ENCODE results near the gene TPRA1.

The TPRA1 gene

DNA sequence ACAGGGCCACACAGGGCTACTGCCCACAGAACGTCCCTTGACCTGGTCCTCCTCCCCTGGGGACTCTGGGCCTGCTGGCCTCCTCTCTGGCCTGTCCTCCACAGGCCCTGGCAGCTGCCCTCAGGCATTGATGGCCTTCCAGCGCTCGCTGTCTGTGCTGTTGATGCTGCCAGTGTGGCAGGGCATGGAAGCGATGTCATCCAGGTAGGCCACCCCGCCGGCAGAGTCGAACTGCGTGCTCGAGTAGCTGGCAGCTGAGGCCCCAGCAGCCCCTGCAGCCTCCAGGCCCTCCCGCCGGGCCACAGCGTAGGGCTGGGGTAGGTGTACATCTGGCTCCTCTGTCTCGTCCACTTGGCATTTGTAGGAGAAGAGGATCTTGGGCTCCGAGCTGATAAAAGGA lies 17.1 kb downstream of the TPRA1 start:
- peaks cover 6% of the 10 kb centered on the region for H3K4me1 Mint-ChIP-seq
- CTCF ChIA-PET, result interaction anchor here (2.1 kb wide), 1 partner anchor 15 kb away, joined by 16 read pairs; the partner anchor contains the start of gene TPRA1

DNA sequence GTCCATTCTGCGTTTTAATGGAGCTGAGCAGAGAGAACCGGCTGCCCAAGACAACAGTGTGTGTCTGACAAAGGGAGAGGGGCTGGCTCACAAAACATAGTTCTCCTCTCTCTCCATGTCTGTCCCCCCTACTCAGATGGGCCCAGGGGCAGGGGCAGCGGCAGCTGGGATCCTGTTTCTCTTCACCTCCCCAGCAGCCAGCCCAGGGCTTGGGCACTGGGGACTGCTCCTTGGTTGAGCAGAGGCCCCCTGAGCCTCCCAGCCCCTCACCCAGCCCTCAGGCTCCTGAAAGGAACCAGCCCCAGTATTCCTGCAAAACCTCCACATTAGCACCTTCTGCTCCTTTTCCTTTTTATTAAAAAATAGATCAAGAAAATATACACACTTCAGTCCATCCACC lies 17.8 kb downstream of the TPRA1 start:
- Mint-ChIP-seq H3K4me3 (no peak overlapping the region), H3K4me1 (peaks cover 6% of the 10 kb centered on the region), H3K9me3 (no peaks in the 10 kb centered on the region), H3K27me3 (no peaks in the 10 kb centered on the region), H3K36me3 (peaks cover 12% of the 10 kb centered on the region), H3K27ac (no peak overlapping the region)
- DNase-seq, result no peak
- CTCF ChIA-PET, result no interaction called here

More for the DNA sequence above, 17.1 kb downstream of the TPRA1 start:
- no peaks in the 10 kb centered on the region for H3K9me3 Mint-ChIP-seq
- H3K27ac Mint-ChIP-seq, result no peak overlapping the region
- no peak for DNase-seq
- H3K36me3 Mint-ChIP-seq, result peaks cover 12% of the 10 kb centered on the region
- no peaks in the 10 kb centered on the region for H3K27me3 Mint-ChIP-seq
- no peak overlapping the region for H3K4me3 Mint-ChIP-seq

DNA sequence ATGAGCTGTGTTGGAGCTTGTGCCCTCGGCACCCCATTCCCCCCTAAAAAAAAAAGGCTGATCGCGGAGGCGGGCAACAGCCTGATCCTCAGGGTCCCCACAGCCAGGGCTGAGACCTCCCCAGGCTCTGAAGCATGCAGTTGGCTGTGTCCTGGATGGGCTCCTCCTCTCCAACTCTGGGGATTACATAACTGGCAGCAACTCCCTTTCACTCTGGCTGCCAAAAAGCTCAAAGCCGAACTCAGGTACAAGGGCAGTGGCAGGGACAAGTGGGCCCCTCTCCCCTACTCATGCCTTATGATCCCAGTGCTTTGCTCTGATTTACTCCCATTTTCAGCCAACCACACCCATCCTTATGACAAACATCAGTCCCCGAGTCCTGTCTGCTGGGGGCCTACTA lies 18.3 kb downstream of the TPRA1 start:
- Mint-ChIP-seq H3K4me3 (no peak overlapping the region), H3K27me3 (no peaks in the 10 kb centered on the region), H3K27ac (no peak overlapping the region), H3K4me1 (peaks cover 6% of the 10 kb centered on the region), H3K9me3 (no peaks in the 10 kb centered on the region), H3K36me3 (peaks cover 12% of the 10 kb centered on the region)
- CTCF ChIA-PET, result no interaction called here
- no peak for DNase-seq

DNA sequence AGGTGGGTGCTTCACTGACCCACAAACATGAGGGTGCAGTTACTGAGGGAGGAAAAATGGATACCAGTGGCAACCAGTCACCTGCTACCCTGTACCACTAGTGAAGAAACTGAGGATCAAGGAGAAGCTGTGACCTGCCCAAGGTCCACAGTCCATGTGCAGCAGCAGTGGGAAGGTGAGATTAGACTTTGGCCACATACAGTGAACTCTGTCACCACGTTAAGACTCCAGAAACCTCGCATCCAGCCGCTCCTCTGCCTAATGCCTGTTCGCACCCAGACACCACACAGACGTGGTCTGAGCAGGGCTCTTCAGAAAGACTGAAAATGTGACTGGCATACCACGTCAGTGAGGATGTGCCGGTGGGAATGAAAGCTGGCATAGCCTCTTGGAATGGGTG lies 20.0 kb downstream of the TPRA1 start:
- no peak overlapping the region for H3K4me3 Mint-ChIP-seq
- H3K27ac Mint-ChIP-seq, result no peak overlapping the region
- no peak for DNase-seq
- H3K4me1 Mint-ChIP-seq, result peaks cover 6% of the 10 kb centered on the region
- no peaks in the 10 kb centered on the region for H3K9me3 Mint-ChIP-seq
- CTCF ChIA-PET, result interaction anchor here (0.5 kb wide), 1 partner anchor 20 kb away, joined by 3 read pairs; no protein-coding TSS in a partner anchor
- H3K36me3 Mint-ChIP-seq, result peaks cover 12% of the 10 kb centered on the region
- H3K27me3 Mint-ChIP-seq, result no peaks in the 10 kb centered on the region

DNA sequence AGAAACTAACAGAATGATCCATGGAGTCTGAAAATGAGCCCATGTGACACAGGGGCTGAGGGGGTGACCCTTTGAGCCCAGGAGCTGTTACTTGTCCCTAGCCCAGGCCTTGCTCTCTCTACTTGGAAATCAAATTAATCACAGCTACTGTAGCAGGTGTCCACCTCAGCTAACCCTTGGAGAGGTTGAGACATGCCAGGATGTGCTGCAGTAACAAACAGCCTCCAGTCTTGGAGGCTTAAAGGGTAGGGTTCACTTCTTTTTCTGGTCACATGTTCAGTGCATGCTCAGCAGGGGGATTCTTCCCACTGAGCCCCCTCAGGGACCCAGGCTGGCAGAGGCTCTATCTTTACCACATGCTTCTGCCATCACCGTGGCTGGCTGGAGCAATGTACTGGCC lies 21.4 kb downstream of the TPRA1 start:
- Mint-ChIP-seq H3K4me1 (no peaks in the 10 kb centered on the region), H3K4me3 (no peak overlapping the region), H3K9me3 (no peaks in the 10 kb centered on the region), H3K27me3 (no peaks in the 10 kb centered on the region), H3K27ac (no peak overlapping the region), H3K36me3 (peaks cover 9% of the 10 kb centered on the region)
- CTCF ChIA-PET, result interaction anchor here (0.8 kb wide), 1 partner anchor 21 kb away, joined by 3 read pairs; no protein-coding TSS in a partner anchor
- no peak for DNase-seq

DNA sequence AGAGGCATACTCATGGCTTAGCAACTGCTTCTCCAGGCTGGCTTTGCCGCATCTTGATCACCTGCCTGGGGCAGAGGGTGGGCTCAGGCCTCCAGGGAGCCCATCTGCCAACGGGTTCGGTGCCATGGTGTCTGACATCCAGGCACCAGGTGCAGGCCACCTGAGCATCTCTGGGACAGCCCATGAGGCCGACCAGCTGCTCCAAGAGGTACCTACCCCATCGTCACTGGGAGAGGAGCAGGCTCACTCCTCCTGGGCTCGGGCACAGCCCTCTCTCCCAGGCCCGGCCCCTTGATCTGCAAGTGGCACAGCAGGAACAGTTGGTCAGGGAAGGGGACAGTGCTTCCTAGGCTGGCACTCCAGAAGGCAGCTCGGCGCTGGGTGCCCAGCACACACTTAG lies 21.9 kb downstream of the TPRA1 start:
- H3K27ac Mint-ChIP-seq, result no peak overlapping the region
- H3K9me3 Mint-ChIP-seq, result no peaks in the 10 kb centered on the region
- CTCF ChIA-PET, result interaction anchor here (0.8 kb wide), 1 partner anchor 21 kb away, joined by 3 read pairs; no protein-coding TSS in a partner anchor
- no peaks in the 10 kb centered on the region for H3K4me1 Mint-ChIP-seq
- no peaks in the 10 kb centered on the region for H3K27me3 Mint-ChIP-seq
- no peak for DNase-seq
- H3K4me3 Mint-ChIP-seq, result no peak overlapping the region
- peaks cover 7% of the 10 kb centered on the region for H3K36me3 Mint-ChIP-seq

DNA sequence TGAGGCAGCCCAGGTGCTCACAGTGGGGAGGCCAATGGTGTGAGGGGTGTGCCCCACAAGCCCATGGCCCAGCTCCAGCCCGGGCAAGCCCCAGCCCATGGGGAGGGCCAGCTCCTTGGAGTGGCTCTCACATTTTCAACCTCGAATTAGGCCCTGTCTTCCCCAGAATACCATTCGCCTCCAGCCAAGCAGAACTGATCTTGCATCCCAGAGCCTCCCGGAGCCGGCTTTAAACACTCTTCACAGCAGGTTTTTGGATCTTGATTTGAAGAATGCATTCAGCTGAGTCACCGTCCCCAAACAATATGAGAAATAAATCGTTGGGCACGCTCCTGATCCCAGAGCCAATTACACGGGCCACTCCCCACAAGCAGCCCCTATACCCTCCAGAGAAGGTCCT lies 23.7 kb downstream of the TPRA1 start:
- CTCF ChIA-PET, result interaction anchor here (1.1 kb wide), 1 partner anchor 8 kb away, joined by 3 read pairs; no protein-coding TSS in a partner anchor
- H3K27ac Mint-ChIP-seq, result no peak overlapping the region
- peaks cover 1% of the 10 kb centered on the region for H3K36me3 Mint-ChIP-seq
- no peak for DNase-seq
- no peaks in the 10 kb centered on the region for H3K4me1 Mint-ChIP-seq
- H3K4me3 Mint-ChIP-seq, result no peak overlapping the region
- no peaks in the 10 kb centered on the region for H3K9me3 Mint-ChIP-seq
- H3K27me3 Mint-ChIP-seq, result no peaks in the 10 kb centered on the region

DNA sequence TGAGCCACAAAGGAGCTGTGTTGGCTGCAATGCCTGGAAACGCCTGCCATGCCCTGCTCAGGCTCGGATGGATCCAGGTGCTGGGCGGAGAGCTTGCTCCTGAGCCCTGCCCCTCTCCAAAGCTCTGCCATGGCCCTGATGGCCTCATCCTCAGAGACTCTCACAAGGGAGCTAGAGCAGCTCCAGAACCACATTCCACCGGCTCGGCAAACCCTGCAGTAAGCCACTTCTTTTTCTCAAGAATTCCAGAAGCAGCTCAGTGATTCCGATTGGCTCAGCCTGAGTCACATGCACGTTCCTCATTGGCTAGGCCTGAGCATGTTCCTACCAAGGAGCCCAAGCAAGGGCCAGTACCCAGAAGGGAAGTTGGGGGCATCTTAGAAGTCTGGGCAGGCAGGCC lies 24.8 kb downstream of the TPRA1 start:
- Mint-ChIP-seq H3K4me1 (no peaks in the 10 kb centered on the region), H3K9me3 (no peaks in the 10 kb centered on the region), H3K27ac (no peak overlapping the region), H3K27me3 (no peaks in the 10 kb centered on the region), H3K4me3 (no peak overlapping the region), H3K36me3 (peaks cover 1% of the 10 kb centered on the region)
- CTCF ChIA-PET, result no interaction called here
- DNase-seq, result no peak

DNA sequence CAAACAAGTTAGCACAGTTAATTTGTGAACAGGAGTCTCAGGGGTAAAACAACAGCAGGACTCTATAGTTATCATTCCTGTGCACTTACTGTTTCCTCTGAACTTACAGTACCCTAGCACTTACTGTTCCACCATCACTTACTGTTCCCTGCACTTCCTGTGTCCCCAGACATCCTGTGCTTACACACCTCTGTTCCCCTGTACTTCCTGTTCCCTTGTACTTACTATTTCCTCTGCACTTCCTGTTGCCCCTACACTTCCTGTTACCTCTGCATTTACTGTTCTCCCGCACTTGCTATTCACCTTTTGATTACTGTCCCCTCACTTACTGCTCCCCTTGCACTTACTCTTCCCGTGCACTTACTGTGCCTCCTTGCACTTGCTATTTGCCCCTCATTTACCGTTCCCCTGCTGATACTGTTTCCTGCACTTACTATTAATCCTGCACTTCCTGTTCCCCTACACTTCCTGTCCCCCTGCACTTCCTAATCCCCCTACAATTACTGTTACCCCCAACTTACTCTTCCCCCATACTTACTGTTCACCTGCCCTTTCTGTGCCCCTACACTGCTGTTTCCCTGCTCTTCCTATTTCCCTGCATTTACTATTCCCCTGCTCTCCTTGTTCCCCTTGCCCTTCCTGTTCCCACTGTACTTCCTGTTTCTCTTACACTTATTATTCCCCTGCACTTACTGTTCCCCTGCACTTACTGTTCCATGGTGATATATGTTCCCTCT lies 30.3 kb downstream of the TPRA1 start:
- CTCF ChIA-PET, result no interaction called here
- H3K4me1 Mint-ChIP-seq, result peaks cover 9% of the 10 kb centered on the region

DNA sequence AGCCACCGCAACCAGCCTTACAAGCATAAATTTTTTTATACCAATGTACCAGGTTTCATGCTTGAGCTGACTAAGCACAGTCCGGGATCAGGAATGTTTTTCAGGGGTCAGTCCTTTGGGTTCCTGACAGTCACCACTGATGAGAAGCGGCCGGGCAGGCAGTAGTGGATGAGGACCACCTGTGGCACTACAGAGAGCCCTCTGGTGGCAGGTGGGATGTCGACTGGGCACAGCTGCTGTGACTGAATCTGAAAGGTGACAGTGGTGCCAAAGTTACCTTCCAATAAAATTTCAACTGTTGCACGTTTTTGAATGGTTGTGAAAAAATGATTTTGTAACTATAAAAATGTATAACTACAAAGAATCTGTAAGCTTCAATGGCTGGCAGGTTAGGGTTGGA lies 34.0 kb downstream of the TPRA1 start:
- Mint-ChIP-seq H3K9me3 (peaks cover 15% of the 10 kb centered on the region), H3K4me3 (no peak overlapping the region), H3K4me1 (peaks cover 9% of the 10 kb centered on the region), H3K27ac (no peak overlapping the region), H3K27me3 (peaks cover 12% of the 10 kb centered on the region), H3K36me3 (peaks cover 9% of the 10 kb centered on the region)
- no peak for DNase-seq
- CTCF ChIA-PET, result no interaction called here

More for the DNA sequence above, 30.3 kb downstream of the TPRA1 start:
- Mint-ChIP-seq H3K4me3 (no peak overlapping the region), H3K27me3 (peaks cover 5% of the 10 kb centered on the region), H3K27ac (no peak overlapping the region), H3K9me3 (peaks cover 15% of the 10 kb centered on the region), H3K36me3 (peaks cover 9% of the 10 kb centered on the region)
- no peak for DNase-seq

DNA sequence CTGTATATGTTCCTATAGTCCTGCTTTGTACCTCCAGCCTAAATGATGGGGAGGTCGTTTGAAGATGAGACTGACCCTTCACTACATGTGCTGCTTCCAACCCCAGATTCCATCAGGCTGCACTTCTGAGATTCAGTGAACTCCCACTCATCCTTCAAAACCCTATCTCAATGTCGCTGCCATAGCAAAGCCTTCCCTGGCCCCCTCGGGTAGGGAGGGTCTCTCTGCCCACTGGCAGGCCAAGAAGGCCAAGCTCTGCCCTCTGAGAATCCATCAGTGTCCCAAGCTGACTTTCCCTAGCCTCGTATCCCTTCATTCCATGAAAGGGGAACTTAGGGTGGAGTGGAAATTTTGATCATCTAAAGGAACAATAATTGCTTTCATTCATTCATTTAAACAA lies 35.4 kb downstream of the TPRA1 start:
- Mint-ChIP-seq H3K4me3 (no peak overlapping the region), H3K27me3 (peaks cover 12% of the 10 kb centered on the region), H3K4me1 (peaks cover 4% of the 10 kb centered on the region), H3K27ac (no peak overlapping the region), H3K9me3 (peaks cover 9% of the 10 kb centered on the region), H3K36me3 (peaks cover 7% of the 10 kb centered on the region)
- DNase-seq, result no peak
- CTCF ChIA-PET, result interaction anchor here (0.7 kb wide), 1 partner anchor 12 kb away, joined by 3 read pairs; no protein-coding TSS in a partner anchor

DNA sequence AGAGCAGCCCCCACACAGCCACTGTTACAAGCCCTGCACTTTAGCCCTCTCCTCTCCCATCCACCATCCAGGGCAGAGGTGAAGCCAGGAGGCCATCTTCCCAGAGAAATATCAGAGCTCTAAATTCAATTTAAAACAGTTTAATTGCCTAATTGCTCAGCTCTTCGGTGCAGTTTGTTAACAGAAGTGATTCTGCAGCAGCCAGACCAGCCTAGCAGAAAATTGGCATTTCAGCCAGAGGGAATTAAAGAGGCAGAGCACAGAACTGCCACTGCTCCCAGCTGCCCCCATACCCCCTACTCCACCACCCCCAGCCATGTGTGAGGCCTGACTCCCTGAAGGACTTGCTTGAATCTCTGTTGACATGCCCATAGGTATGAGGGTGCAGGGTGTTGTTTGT lies 38.5 kb downstream of the TPRA1 start:
- H3K9me3 Mint-ChIP-seq, result no peaks in the 10 kb centered on the region
- no peak for DNase-seq
- H3K27me3 Mint-ChIP-seq, result peaks cover 17% of the 10 kb centered on the region
- H3K36me3 Mint-ChIP-seq, result no peaks in the 10 kb centered on the region
- CTCF ChIA-PET, result no interaction called here
- H3K4me3 Mint-ChIP-seq, result no peak overlapping the region
- H3K4me1 Mint-ChIP-seq, result peaks cover 5% of the 10 kb centered on the region
- no peak overlapping the region for H3K27ac Mint-ChIP-seq

DNA sequence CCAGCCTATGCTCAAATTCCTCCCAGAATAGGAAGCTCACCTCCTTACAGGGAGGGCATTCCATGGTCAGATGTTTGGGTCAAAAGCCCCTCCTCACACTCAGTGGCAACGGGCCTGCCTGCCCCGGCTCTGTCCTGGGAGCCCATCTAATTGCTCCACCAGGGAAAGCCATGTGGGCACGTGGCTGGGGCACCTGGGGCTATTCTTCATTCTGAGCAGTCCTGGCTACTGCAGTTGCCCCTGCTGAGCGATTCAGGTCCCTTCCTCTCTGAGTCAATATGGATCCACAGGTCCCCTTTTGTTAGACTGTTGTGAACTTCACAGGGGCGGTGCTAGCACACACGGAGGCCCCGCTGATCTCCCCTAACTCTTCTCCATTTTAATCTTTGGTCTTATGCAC lies 39.4 kb downstream of the TPRA1 start:
- no peak for DNase-seq
- Mint-ChIP-seq H3K4me1 (peaks cover 10% of the 10 kb centered on the region), H3K36me3 (no peaks in the 10 kb centered on the region), H3K27ac (no peak overlapping the region), H3K4me3 (no peak overlapping the region), H3K27me3 (peaks cover 26% of the 10 kb centered on the region), H3K9me3 (no peaks in the 10 kb centered on the region)
- CTCF ChIA-PET, result no interaction called here

DNA sequence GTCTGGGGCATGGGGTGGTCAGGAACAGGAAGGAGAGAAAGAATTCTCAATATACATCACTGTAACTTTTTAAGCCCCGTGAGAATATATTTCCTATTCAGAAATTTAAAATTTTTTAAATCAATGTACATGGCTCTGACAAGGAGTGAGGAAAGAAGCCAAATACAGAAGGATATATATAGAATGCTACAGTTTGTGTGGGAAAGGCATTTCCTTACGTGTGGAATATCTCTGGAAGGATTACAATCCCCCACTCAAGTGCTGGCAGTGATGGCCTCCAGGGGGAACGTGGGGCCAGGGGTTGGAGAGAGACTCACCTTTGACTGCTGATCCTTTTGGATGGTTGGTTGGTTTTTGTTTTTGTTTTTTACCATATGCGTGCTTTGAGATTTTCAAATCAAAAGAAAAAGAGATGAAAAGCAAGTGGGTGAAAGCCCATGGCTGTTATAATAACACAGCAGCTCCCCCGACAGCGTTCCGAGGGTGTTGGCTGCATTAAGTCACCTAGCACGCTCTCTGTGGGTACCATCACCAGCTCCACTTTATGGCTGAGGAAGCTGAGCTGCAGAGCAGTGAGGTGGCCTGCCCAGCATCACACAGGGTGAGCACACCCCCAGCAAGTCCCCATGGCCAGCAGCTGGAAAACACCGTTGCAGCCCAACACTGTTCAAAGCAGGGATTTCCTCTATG lies 39.9 kb downstream of the TPRA1 start:
- H3K27ac Mint-ChIP-seq, result no peak overlapping the region
- CTCF ChIA-PET, result no interaction called here
- no peaks in the 10 kb centered on the region for H3K36me3 Mint-ChIP-seq
- H3K4me1 Mint-ChIP-seq, result peaks cover 10% of the 10 kb centered on the region
- H3K27me3 Mint-ChIP-seq, result peaks cover 31% of the 10 kb centered on the region
- H3K4me3 Mint-ChIP-seq, result no peak overlapping the region
- H3K9me3 Mint-ChIP-seq, result no peaks in the 10 kb centered on the region
- DNase-seq, result no peak
